Sigmoid colon (tissue), 7 donors: ENCODE results near the gene ABCA10. TPM values are rescaled to one million over a fixed set of nuclear protein-coding genes. Genes with fewer than 3 reads are reported as not detected.
"Not testable (repeated sequence)": the region's sequence is repeated elsewhere in the genome, so short reads cannot be mapped to it uniquely, and the experiment has no call there.

Experiments used
- DNase-seq: peaks from one replicate; pipeline ENCODE4 v3.0.0-alpha.2; 2019
- H3K27ac ChIP-seq, 4 donors: fragments of 200-600 bp; sonication (generic); one replicate each; pipeline ENCODE4 v1.5.1; 2016 to 2019; ENCODE audit warnings: mild to moderate bottlenecking in 1 of 4
- H3K27me3 ChIP-seq, 3 donors: fragments of 200-600 bp; sonication (generic); one replicate each; pipeline ENCODE4 v1.5.1; 2019; ENCODE audit warnings: mild to moderate bottlenecking in 1 of 3
- H3K36me3 ChIP-seq, 4 donors: fragments of 200-600 bp; sonication (generic); one replicate each; pipeline ENCODE4 v1.5.1; 2016 to 2019
- H3K4me1 ChIP-seq, 4 donors: fragments of 200-600 bp; sonication (generic); one replicate each; pipeline ENCODE4 v1.5.1; 2017 to 2019
- H3K4me3 ChIP-seq, 4 donors: fragments of 200-600 bp; sonication (generic); one replicate each; pipeline ENCODE4 v1.5.1; 2017 to 2019; ENCODE audit warnings: mild to moderate bottlenecking in 2 of 4, moderate library complexity in 1 of 4
- H3K9me3 ChIP-seq, 4 donors: fragments of 200-600 bp in 3 of 4; sonication (generic) in 3 of 4; one replicate each; pipeline versions ENCODE4 v1.5.1 to v1.6.1; 2013 to 2019
- EP300 ChIP-seq, 4 donors: sonication (generic); formaldehyde crosslinking; IDR thresholded peaks; one replicate each; pipeline ENCODE4 v1.6.1; 2017; ENCODE audit warnings: antibody characterized with exemption in 4 of 4
- POLR2A ChIP-seq, 2 donors: fragments of 450-650 bp; IDR thresholded peaks; one replicate each; pipeline ENCODE4 v1.6.1; 2016; ENCODE audit warnings: antibody characterized with exemption in 2 of 2, mild to moderate bottlenecking in 2 of 2, moderate library complexity in 2 of 2
- POLR2AphosphoS5 ChIP-seq, 4 donors: sonication (generic); formaldehyde crosslinking; IDR thresholded peaks; one replicate each; pipeline ENCODE4 v1.6.1; 2017; ENCODE audit warnings: antibody characterized with exemption in 4 of 4
- WGBS, 2 donors: extraction: QIAGEN DNeasy Blood & Tissue Kit; methylation state at CpG; one replicate each; pipeline ENCODE4 v1.1.7; 2013; 5-methylcytosine and 5-hydroxymethylcytosine counted together
- intact Hi-C: fragments of 100-400 bp; cut with DNase I; formaldehyde crosslinking; loops from one replicate; pipeline ENCODE4 v1.15.1; 2023
- polyA plus RNA-seq, 3 donors: library from polyadenylated mRNA; stranded (reverse); fragments of 200-250 nt; gene quantifications; one replicate each; pipeline ENCODE4 v1.2.3, GENCODE V29; 2013
- total RNA-seq, 4 donors: library from RNA; depleted of rRNA; stranded (reverse); fragments of >200 nt; gene quantifications; one replicate each; pipeline ENCODE4 v1.1.0, GENCODE V29; 2016
- TF ChIP-seq, protein P1 (sequence below), 4 experiments: fragments of 450-650 bp in 3 of 4; fragments of 200-600 bp in 1 of 4; IDR thresholded peaks; one replicate each; pipeline ENCODE4 v1.5.1; 2016 to 2019; ENCODE audit warnings: antibody characterized with exemption in 4 of 4, mild to moderate bottlenecking in 3 of 4, moderate library complexity in 2 of 4
- donor health status: healthy with polysubstance abuse.
- donor health status: Bipolar disorder and iron deficiency.
- donor health status: healthy.

The ABCA10 gene
- total and polyA plus RNA-seq, 7 donors, result 0.46 to 12.0 (median 1.9) TPM

DNA sequence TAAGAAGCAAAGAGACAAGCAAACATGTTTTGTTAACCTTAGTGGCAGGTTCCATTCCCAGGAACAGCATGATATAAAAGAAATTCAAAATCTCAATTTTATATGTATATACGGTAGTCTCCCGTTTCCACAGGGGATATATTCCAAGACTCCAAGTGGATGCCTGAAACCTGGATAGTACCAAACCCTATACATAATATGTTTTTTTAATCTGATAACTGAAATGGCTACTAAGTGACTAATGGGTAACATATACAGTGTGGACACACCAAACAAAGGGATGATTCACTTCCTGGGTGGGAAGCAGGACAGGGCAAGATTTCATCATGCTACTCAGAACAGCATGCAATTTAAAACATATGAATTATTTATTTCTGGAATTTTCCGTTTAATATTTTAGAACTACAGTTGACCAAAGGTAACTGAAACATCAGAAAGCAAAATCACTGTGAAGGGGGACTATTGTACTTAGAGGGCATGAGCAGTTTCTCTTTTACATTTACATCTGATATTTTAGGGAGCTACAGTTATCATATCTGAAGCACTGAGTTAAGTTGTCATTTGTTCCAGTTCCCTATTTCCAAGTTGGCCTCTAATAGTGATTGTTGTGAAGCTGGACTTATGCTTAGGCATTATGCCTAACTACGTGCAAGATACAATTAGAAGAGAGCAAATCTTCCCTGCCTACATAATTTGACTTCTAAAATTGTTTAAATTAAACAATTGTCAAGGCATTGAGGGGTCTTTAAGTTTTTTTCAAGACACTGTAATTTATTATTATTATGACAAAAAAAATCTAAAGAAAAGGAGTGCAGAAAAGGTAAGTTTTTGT is 52.8 kb downstream of the ABCA10 start:
- no peaks in the 10 kb centered on the region for H3K27me3 ChIP-seq
- WGBS, 2 donors, result 56 to 83% methylated on average over 4 of the region's 4 CpGs
- TF ChIP-seq EP300 (IDR thresholded peaks at IDR 0.05), result no peak
- TF ChIP-seq, protein P1, sequence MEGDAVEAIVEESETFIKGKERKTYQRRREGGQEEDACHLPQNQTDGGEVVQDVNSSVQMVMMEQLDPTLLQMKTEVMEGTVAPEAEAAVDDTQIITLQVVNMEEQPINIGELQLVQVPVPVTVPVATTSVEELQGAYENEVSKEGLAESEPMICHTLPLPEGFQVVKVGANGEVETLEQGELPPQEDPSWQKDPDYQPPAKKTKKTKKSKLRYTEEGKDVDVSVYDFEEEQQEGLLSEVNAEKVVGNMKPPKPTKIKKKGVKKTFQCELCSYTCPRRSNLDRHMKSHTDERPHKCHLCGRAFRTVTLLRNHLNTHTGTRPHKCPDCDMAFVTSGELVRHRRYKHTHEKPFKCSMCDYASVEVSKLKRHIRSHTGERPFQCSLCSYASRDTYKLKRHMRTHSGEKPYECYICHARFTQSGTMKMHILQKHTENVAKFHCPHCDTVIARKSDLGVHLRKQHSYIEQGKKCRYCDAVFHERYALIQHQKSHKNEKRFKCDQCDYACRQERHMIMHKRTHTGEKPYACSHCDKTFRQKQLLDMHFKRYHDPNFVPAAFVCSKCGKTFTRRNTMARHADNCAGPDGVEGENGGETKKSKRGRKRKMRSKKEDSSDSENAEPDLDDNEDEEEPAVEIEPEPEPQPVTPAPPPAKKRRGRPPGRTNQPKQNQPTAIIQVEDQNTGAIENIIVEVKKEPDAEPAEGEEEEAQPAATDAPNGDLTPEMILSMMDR (IDR thresholded peaks at IDR 0.05), result no peak
- TF ChIP-seq POLR2A (IDR thresholded peaks at IDR 0.05), result no peak
- TF ChIP-seq POLR2AphosphoS5 (IDR thresholded peaks at IDR 0.05), result no peak
- H3K9me3 ChIP-seq, result no peaks in the 10 kb centered on the region
- no peak overlapping the region for H3K27ac ChIP-seq
- no peak for DNase-seq
- no peaks in the 10 kb centered on the region for H3K4me1 ChIP-seq
- no peaks in the 10 kb centered on the region for H3K36me3 ChIP-seq
- intact Hi-C loops, result no loop called here
- no peak overlapping the region for H3K4me3 ChIP-seq

DNA sequence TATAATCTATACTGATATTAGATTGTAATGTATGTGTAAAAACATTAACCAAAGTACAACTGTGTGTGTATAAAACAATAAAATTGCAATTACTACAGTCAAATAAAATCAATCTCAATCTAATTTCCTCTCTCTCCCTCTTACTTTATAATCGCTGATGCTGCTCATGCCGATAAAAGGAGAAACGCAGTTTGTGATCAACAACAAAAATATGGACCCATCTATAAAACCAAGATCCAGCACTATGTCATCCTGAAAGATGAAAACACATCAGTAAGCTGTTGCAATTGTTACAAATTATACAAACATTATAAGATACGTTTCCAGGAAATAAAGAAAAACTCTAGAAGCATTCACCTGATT is 53.4 kb downstream of the ABCA10 start:
- intact Hi-C loops, result no loop called here
- Histone ChIP-seq H3K9me3 (no peaks in the 10 kb centered on the region), H3K4me3 (no peak overlapping the region), H3K27me3 (no peaks in the 10 kb centered on the region), H3K36me3 (no peaks in the 10 kb centered on the region), H3K27ac (no peak overlapping the region), H3K4me1 (no peaks in the 10 kb centered on the region)
- WGBS, 2 donors, result 19 to 67% methylated on average over 4 of the region's 4 CpGs
- no peak for DNase-seq
- TF ChIP-seq, protein P1 (IDR thresholded peaks at IDR 0.05), result no peak
- TF ChIP-seq POLR2A (IDR thresholded peaks at IDR 0.05), result no peak

DNA sequence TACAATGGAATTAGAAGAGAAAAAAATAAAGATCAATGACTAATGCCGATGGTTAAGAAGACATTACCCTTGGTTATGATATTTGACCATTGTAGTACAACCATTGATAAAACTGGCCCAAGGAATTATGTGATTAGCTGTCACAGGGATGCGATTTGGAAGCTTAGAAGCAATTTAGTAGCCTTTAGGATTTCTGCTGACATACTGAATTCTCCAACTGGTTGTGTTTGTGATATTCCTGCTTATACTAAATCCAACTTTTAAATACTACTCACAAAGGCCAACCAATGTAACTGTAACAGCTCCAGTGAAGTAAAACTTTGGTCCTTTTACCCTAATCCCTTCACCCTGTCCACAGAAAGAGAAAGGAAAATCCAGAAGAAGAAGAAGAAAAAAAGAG is 55.5 kb downstream of the ABCA10 start:
- 69 to 95% methylated on average over 2 of the region's 2 CpGs for WGBS, 2 donors
- no peaks in the 10 kb centered on the region for H3K27me3 ChIP-seq
- intact Hi-C loops, result no loop called here
- no peaks in the 10 kb centered on the region for H3K4me1 ChIP-seq
- H3K36me3 ChIP-seq, result no peaks in the 10 kb centered on the region
- TF ChIP-seq EP300 (IDR thresholded peaks at IDR 0.05) (no peak), POLR2AphosphoS5 (IDR thresholded peaks at IDR 0.05) (no peak), POLR2A (IDR thresholded peaks at IDR 0.05) (no peak)
- TF ChIP-seq, protein P1 (IDR thresholded peaks at IDR 0.05), result no peak
- H3K4me3 ChIP-seq, result no peak overlapping the region
- DNase-seq, result no peak
- no peaks in the 10 kb centered on the region for H3K9me3 ChIP-seq
- no peak overlapping the region for H3K27ac ChIP-seq

DNA sequence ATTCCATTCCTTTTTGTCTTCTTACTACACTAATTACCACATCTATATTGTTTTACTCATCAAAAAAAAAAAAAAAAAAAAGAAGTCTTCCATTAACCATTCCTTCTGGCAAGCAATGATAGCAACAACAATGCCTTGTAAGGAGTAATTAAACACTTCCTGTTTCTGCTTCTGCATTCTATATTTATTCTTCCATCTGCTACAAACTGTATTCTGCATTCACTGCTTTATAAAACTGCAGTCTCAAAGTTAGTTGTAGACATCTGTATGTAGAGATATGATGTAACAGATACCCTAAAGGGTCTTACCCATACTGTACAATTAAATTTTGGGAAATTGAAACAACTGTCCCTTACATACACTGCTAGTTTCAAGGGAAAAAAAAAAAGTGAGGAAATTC is 58.2 kb downstream of the ABCA10 start:
- DNase-seq, result no peak
- intact Hi-C loops, result no loop called here
- Histone ChIP-seq H3K27me3 (no peaks in the 10 kb centered on the region), H3K27ac (no peak overlapping the region), H3K4me3 (no peak overlapping the region), H3K36me3 (no peaks in the 10 kb centered on the region), H3K4me1 (no peaks in the 10 kb centered on the region), H3K9me3 (no peaks in the 10 kb centered on the region)
- TF ChIP-seq, protein P1 (IDR thresholded peaks at IDR 0.05), result no peak
- TF ChIP-seq EP300 (IDR thresholded peaks at IDR 0.05) (no peak), POLR2AphosphoS5 (IDR thresholded peaks at IDR 0.05) (no peak), POLR2A (IDR thresholded peaks at IDR 0.05) (no peak)

DNA sequence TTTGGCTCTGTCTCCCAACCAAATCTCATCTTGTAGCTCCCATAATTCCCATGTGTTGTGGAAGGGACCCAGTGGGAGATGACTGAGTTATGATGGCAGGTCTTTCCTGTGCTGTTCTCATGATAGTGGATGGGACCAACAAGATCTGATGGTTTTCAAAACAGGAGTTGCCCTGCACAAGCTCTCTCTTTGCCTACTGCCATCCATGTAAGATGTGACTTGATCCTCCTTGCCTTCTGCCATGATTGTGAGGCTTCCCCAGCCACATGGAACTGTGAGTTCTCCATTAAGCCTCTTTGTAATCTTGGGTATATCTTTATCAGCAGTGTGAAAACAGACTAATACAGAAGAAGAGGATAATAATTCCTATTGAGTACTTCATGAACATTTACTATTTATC is 60.0 kb downstream of the ABCA10 start:
- H3K36me3 ChIP-seq, H3K4me1 ChIP-seq, H3K27ac ChIP-seq, intact Hi-C loops, H3K27me3 ChIP-seq, H3K4me3 ChIP-seq, DNase-seq, H3K9me3 ChIP-seq: not testable (repeated sequence)
